GM12878 (cell line): Measurements from ENCODE around the gene COL19A1. TPM values are rescaled to one million over a fixed set of nuclear protein-coding genes. Genes with fewer than 3 reads are reported as not detected.

Source experiments
- ATAC-seq: fragments of 200-7000 bp; cut with Tn5 transposase; 3 replicates; pipeline ENCODE4 v1.9.1; 2020; ENCODE audit warnings: mild to moderate bottlenecking, moderate library complexity
- BruUV-seq: library from RNA; stranded (reverse); fragments of 400-500 nt; replicated peaks from 2 replicates; lab custom pipeline; 2021; lab: Mats Ljungman, UMichigan
- CTCF ChIA-PET: fragments of 300-600 bp; sonication (Branson Sonifier 250); formaldehyde crosslinking; extraction: SDS; loops from one replicate; lab custom pipeline; 2021; ENCODE audit warnings: inconsistent platforms; lab: Yijun Ruan, JAX
- POLR2A ChIA-PET: fragments of 350-600 bp; formaldehyde crosslinking; extraction: SDS; loops from one replicate; lab custom pipeline; 2021; ENCODE audit warnings: inconsistent platforms; lab: Charles Lee
- RAD21 ChIA-PET: fragments of 300-600 bp; sonication (Branson Sonifier 250); formaldehyde crosslinking; loops from one replicate; lab custom pipeline; 2023; ENCODE audit warnings: antibody characterized with exemption; ENCODE audit not compliant: unreplicated experiment; lab: Charles Lee
- SMC1A ChIA-PET: fragments of 300-600 bp; sonication (Branson Sonifier 250); formaldehyde crosslinking; loops from one replicate; lab custom pipeline; 2023; ENCODE audit not compliant: unreplicated experiment, uncharacterized antibody; lab: Charles Lee
- DNase-seq: peaks from one replicate; pipeline ENCODE4 v3.0.0-alpha.2; 2011; ENCODE audit warnings: low read depth, low spot score
- FAIRE-seq: peaks from 3 replicates; lab custom pipeline; 2011; peaks lifted over from hg19 to GRCh38; lab: Jason Lieb, UNC
- H2AFZ ChIP-seq: 2 replicates; pipeline ENCODE4 v1.6.0; 2011; ENCODE audit warnings: low read depth, low read length, control low read depth; ENCODE audit not compliant: control insufficient read depth
- H3K27ac ChIP-seq: 2 replicates; pipeline ENCODE4 v1.5.1; 2011; ENCODE audit warnings: control low read depth; ENCODE audit not compliant: control insufficient read depth, insufficient read depth
- H3K27me3 ChIP-seq, 2 experiments: replicated peaks in 1 of 2; 2 replicates each; pipeline versions ENCODE4 v1.6.0 to v1.6.1; 2011; ENCODE audit warnings: low read length in 1 of 2; ENCODE audit not compliant: control insufficient read depth in 2 of 2, insufficient read depth in 2 of 2
- H3K36me3 ChIP-seq, 2 experiments: 2 replicates each; pipeline ENCODE4 v1.5.1; 2011; ENCODE audit warnings: low read length in 1 of 2; ENCODE audit not compliant: control insufficient read depth in 2 of 2, insufficient read depth in 2 of 2
- H3K4me1 ChIP-seq: 2 replicates; pipeline ENCODE4 v1.6.1; 2011; ENCODE audit warnings: mild to moderate bottlenecking, low read length, moderate library complexity, mixed read lengths; ENCODE audit not compliant: control insufficient read depth, insufficient read depth
- H3K4me2 ChIP-seq: 2 replicates; pipeline ENCODE4 v1.6.0; 2011; ENCODE audit warnings: control low read depth; ENCODE audit not compliant: control insufficient read depth, insufficient read depth
- H3K4me3 ChIP-seq: fragments of 200-600 bp; sonication (generic); 2 replicates; pipeline ENCODE4 v1.5.1; 2016
- H3K79me2 ChIP-seq: 2 replicates; pipeline ENCODE4 v1.6.0; 2011; ENCODE audit warnings: low read length; ENCODE audit not compliant: control insufficient read depth, insufficient read depth
- H3K9ac ChIP-seq: 2 replicates; pipeline ENCODE4 v1.8.0; 2011; ENCODE audit warnings: low read length, control low read depth, mixed read lengths; ENCODE audit not compliant: control insufficient read depth, insufficient read depth
- H3K9me3 ChIP-seq: replicated peaks from 3 replicates; pipeline ENCODE4 v1.5.1; 2011; ENCODE audit warnings: mild to moderate bottlenecking, low read length; ENCODE audit not compliant: control insufficient read depth, insufficient read depth
- H4K20me1 ChIP-seq: 2 replicates; pipeline ENCODE4 v1.6.0; 2011; ENCODE audit not compliant: control insufficient read depth, insufficient read depth
- ATF2 ChIP-seq: IDR thresholded peaks from 2 replicates; pipeline ENCODE4 v1.6.1; 2012; ENCODE audit warnings: low read length, inconsistent platforms
- BRCA1 ChIP-seq: IDR thresholded peaks from 2 replicates; pipeline ENCODE4 v1.6.1; 2011; ENCODE audit warnings: low read depth, low read length, improper control_type of control experiment
- CBFB ChIP-seq: IDR thresholded peaks from 2 replicates; pipeline ENCODE4 v1.6.1; 2016; ENCODE audit warnings: antibody characterized with exemption, low read depth
- CBX3 ChIP-seq: fragments of 200-600 bp; sonication (generic); IDR thresholded peaks from 2 replicates; pipeline ENCODE4 v1.6.1; 2016; ENCODE audit warnings: low read depth, borderline replicate concordance
- CEBPZ ChIP-seq: fragments of 150-350 bp; IDR thresholded peaks from 2 replicates; pipeline ENCODE4 v1.6.1; 2016; ENCODE audit warnings: low read depth, low read length
- EED ChIP-seq: sonication (generic); IDR thresholded peaks from 2 replicates; pipeline ENCODE4 v1.6.1; 2016; ENCODE audit warnings: antibody characterized with exemption, low read depth
- EZH2 ChIP-seq: IDR thresholded peaks from 2 replicates; pipeline ENCODE4 v1.6.1; 2012; ENCODE audit warnings: low read depth, mild to moderate bottlenecking, control low read depth, inconsistent platforms, low read length, borderline replicate concordance; ENCODE audit not compliant: control insufficient read depth
- KDM1A ChIP-seq: fragments of 200-600 bp; sonication (generic); IDR thresholded peaks from 2 replicates; pipeline ENCODE4 v1.6.1; 2016; ENCODE audit warnings: borderline replicate concordance
- NFXL1 ChIP-seq: fragments of 450-650 bp; IDR thresholded peaks from 2 replicates; pipeline ENCODE4 v1.6.1; 2017; ENCODE audit warnings: antibody characterized with exemption, mild to moderate bottlenecking, borderline replicate concordance
- POLR2A ChIP-seq: IDR thresholded peaks from 2 replicates; pipeline ENCODE4 v1.6.1; 2011; ENCODE audit warnings: low read depth, mild to moderate bottlenecking, low read length
- POLR2AphosphoS5 ChIP-seq: IDR thresholded peaks from 2 replicates; pipeline ENCODE4 v1.6.1; 2011; ENCODE audit warnings: mild to moderate bottlenecking, low read length, inconsistent platforms
- RAD51 ChIP-seq: fragments of 450-650 bp; IDR thresholded peaks from 2 replicates; pipeline ENCODE4 v1.6.1; 2016; ENCODE audit warnings: moderate library complexity, mild to moderate bottlenecking, inconsistent platforms
- RELA ChIP-seq: fragments of 450-650 bp; IDR thresholded peaks from 2 replicates; pipeline ENCODE4 v1.8.0; 2014; ENCODE audit warnings: borderline replicate concordance; ENCODE audit not compliant: partially characterized antibody
- SUZ12 ChIP-seq: fragments of 200-600 bp; sonication (generic); IDR thresholded peaks from one replicate; pipeline ENCODE4 v1.6.1; 2018; ENCODE audit warnings: antibody characterized with exemption, mild to moderate bottlenecking; ENCODE audit not compliant: unreplicated experiment
- YY1 ChIP-seq: IDR thresholded peaks from 2 replicates; pipeline ENCODE4 v1.6.1; 2011; ENCODE audit warnings: low read depth, mild to moderate bottlenecking, low read length
- ZBTB4 ChIP-seq: fragments of 450-650 bp; formaldehyde crosslinking; IDR thresholded peaks from 2 replicates; pipeline ENCODE4 v1.4.0; 2022; ENCODE audit warnings: mild to moderate bottlenecking, moderate library complexity
- ZNF274 ChIP-seq: IDR thresholded peaks from one replicate; pipeline ENCODE4 v1.8.0; 2011; ENCODE audit not compliant: insufficient read length, insufficient read depth
- WGBS: methylation state at CpG from one replicate; pipeline ENCODE4 v1.1.6; 2016; ENCODE audit warnings: low lambda C conversion rate; ENCODE audit not compliant: insufficient replicate concordance, insufficient coverage; ENCODE audit errors: missing lambda C conversion rate; 5-methylcytosine and 5-hydroxymethylcytosine counted together
- in situ Hi-C: fragments of 300-500 bp; cut with MboI; formaldehyde crosslinking; loops from 9 replicates; pipeline ENCODE4 v1.14.3; 2018; ENCODE audit warnings: mixed read lengths
- intact Hi-C: fragments of 100-400 bp; cut with micrococcal nuclease; formaldehyde crosslinking; loops from one replicate; pipeline ENCODE4 v1.14.2; 2022; ENCODE audit not compliant: unreplicated experiment
- polyA plus RNA-seq, 11 experiments: library from polyadenylated mRNA; depleted of rRNA in 4 of 11; unstranded in 6 of 11; stranded (reverse) in 5 of 11; fragments of >200 nt; fragmentation: Nextera tagmentation in 4 of 11; fragmentation: Illumina TruSeq in 1 of 11; extraction: Ambion mirVana in 4 of 11; extraction: Trizol in 1 of 11; gene quantifications; 1 replicate in 1 of 11; 2 replicates in 10 of 11; pipeline versions ENCODE4 v1.2.1 to v1.2.3, GENCODE V29; 2011 to 2016; ENCODE audit warnings: inconsistent platforms in 2 of 11, missing spikeins in 2 of 11, low read depth in 1 of 11
- total RNA-seq, 4 experiments: library from RNA; depleted of rRNA in 3 of 4; stranded (reverse); fragments of >200 nt in 3 of 4; fragmentation: Illumina TruSeq in 1 of 4; extraction: Trizol in 1 of 4; gene quantifications; 2 replicates each; pipeline versions ENCODE4 v1.2.1 to v1.2.3, GENCODE V29; 2013 to 2021

Gene COL19A1
- total and polyA plus RNA-seq, 10 of the 15 experiments (the other 5 are each of a cell fraction or from before 2014, with no cell fraction given), result 1.1 to 13.5 (median 4.1) TPM

- ChIA-PET POLR2A (interaction anchor here (1.1 kb wide), 1 partner anchor 19 kb away, joined by 4 read pairs; no protein-coding TSS in a partner anchor), CTCF (interaction anchor here (0.6 kb wide), 1 partner anchor 1619 kb away, joined by 3 read pairs; no protein-coding TSS in a partner anchor), RAD21 (interaction anchor here (0.9 to 1.1 kb wide), 2 partner anchors 12 to 73 kb away, joined by 3 read pairs; no protein-coding TSS in a partner anchor), SMC1A (interaction anchor here (1.0 to 1.7 kb wide), 4 partner anchors 10 to 21 kb away, joined by 3 to 8 read pairs (median 5); no protein-coding TSS in a partner anchor)
- Histone ChIP-seq H3K4me1 (no peaks in the 10 kb centered on the region), H3K27ac (no peak overlapping the region), H3K36me3 (peaks cover 0 to 4% of the 10 kb centered on the region in 2 experiments; a peak in 2 of 4 replicates), H2AFZ (no peak overlapping the region), H4K20me1 (no peaks in the 10 kb centered on the region), H3K79me2 (peaks cover 2% of the 10 kb centered on the region; the same call in 1 of the 2 replicates), H3K9ac (no peak overlapping the region), H3K9me3 (peaks cover 13% of the 10 kb centered on the region), H3K27me3 (no peaks in the 10 kb centered on the region), H3K4me2 (no peak overlapping the region), H3K4me3 (no peak overlapping the region)
- DNase-seq (no peak), ATAC-seq (no peak), FAIRE-seq (no peak)
- WGBS, result 87% methylated on average over 4 of the region's 6 CpGs
- intact Hi-C loops (no loop called here), in situ Hi-C loops (no loop called here)
- no TSS peak for BruUV-seq
- TF ChIP-seq CBFB, result no peak
- no peak for TF ChIP-seq RAD51
- TF ChIP-seq BRCA1, result no peak
- TF ChIP-seq KDM1A, result no peak
- no peak for TF ChIP-seq EZH2
- no peak for TF ChIP-seq ATF2
- no peak for TF ChIP-seq RELA
- TF ChIP-seq EED, result no peak
- no peak for TF ChIP-seq ZBTB4 (CRISPR knock-in tag)
- TF ChIP-seq POLR2AphosphoS5, result no peak
- no peak for TF ChIP-seq CBX3
- TF ChIP-seq POLR2A, result no peak
- no peak for TF ChIP-seq ZNF274
- no peak for TF ChIP-seq SUZ12
- TF ChIP-seq CEBPZ, result no peak
- TF ChIP-seq NFXL1, result no peak
- TF ChIP-seq YY1, result no peak
Measured at GRCh38 chr6:69888482-69889233, 22.3 kb downstream of the COL19A1 start.
